Measurements from ENCODE around the gene PEMT. TPM values are rescaled to one million over a fixed set of nuclear protein-coding genes. Genes with fewer than 3 reads are reported as not detected.
A peak's percentile ranks its signal among the peaks of the same experiment; 100 is the strongest.
"Not testable (repeated sequence)": the region's sequence is repeated elsewhere in the genome, so short reads cannot be mapped to it uniquely, and the experiment has no call there.

Gene PEMT
- total and polyA plus RNA-seq, 2 donors (not counting 1 experiment from before 2014, with no cell fraction given) = 18.0 to 18.6 TPM

DNA sequence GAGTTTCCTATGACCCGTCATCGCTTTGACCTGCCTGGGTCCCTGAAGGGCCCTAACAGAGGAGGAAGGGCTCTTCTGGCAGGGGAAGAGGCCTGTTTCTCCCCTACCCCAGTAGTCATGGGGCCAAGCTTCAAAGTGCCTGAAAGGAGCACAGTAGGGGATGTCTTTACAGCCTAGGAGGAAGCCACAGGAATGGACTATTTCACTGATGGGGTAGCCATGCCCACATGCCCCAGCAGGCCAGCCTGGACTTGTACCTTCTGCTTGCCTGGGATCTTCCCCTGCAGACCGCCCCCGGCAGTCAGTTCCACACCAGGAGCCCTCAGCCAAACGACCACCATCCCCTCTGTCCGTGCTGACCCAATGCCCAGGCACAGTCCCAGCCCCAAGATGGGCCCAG lies 41.8 kb upstream of the PEMT start:
- Histone ChIP-seq H3K9ac (ENCODE audit: insufficient read depth, low read length) (no peak overlapping the region), H3K4me2 (ENCODE audit: extremely low read depth, insufficient read depth, low read length) (no peak overlapping the region), H3K9me3 (ENCODE audit: control insufficient read depth, insufficient read depth, low read depth, low read length) (no peaks in the 10 kb centered on the region), H3K27ac (ENCODE audit: insufficient read depth, low read length) (no peak overlapping the region), H2AFZ (ENCODE audit: low read length) (no peak overlapping the region), H3K79me2 (ENCODE audit: control insufficient read depth, insufficient read depth, low read length) (no peaks in the 10 kb centered on the region), H3K4me3 (replicated peaks in 1 of 4; ENCODE audit: control extremely low read depth in 1 of 4, insufficient read depth in 1 of 4, low read depth in 3 of 4, low read length in 4 of 4) (no peak overlapping the region), H3K36me3 (ENCODE audit: control insufficient read depth, insufficient read depth, low read length) (no peaks in the 10 kb centered on the region), H4K20me1 (ENCODE audit: control insufficient read depth, extremely low read depth, insufficient read depth, low read length) (no peaks in the 10 kb centered on the region), H3K27me3 (ENCODE audit: control insufficient read depth, insufficient read depth, low read length) (peaks cover 2% of the 10 kb centered on the region), H3K4me1 (ENCODE audit: control insufficient read depth, extremely low read depth, insufficient read depth, low read length) (no peaks in the 10 kb centered on the region)
- no peak for DNase-seq (ENCODE audit: low read depth in 2 of 2)
- TF ChIP-seq, protein P1, sequence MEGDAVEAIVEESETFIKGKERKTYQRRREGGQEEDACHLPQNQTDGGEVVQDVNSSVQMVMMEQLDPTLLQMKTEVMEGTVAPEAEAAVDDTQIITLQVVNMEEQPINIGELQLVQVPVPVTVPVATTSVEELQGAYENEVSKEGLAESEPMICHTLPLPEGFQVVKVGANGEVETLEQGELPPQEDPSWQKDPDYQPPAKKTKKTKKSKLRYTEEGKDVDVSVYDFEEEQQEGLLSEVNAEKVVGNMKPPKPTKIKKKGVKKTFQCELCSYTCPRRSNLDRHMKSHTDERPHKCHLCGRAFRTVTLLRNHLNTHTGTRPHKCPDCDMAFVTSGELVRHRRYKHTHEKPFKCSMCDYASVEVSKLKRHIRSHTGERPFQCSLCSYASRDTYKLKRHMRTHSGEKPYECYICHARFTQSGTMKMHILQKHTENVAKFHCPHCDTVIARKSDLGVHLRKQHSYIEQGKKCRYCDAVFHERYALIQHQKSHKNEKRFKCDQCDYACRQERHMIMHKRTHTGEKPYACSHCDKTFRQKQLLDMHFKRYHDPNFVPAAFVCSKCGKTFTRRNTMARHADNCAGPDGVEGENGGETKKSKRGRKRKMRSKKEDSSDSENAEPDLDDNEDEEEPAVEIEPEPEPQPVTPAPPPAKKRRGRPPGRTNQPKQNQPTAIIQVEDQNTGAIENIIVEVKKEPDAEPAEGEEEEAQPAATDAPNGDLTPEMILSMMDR (conservative IDR thresholded peaks at IDR 0.05 in 1 of 2, IDR thresholded peaks at IDR 0.05 in 1 of 2; ENCODE audit: low read depth in 1 of 2, low read length in 2 of 2) = no peak
- TF ChIP-seq EZH2 (IDR thresholded peaks at IDR 0.05; ENCODE audit: low read length, missing control alignments) = no peak

DNA sequence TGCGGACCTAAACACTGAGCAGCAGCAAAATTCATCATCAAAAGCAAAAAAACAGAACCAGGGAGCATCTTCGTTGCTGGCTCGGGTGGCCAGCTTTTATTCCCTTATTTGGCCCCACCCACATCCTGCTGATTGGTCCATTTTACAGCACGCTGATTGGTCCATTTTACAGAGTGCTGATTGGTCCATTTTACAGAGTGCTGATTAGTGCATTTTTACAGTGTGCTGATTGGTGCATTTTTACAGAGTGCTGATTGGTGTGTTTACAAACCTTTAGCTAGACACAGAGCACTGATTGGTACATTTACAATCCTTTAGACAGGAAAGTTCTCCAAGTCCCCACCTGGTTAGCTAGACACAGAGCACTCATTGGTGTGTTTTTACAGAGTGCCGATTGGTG lies 41.2 kb upstream of the PEMT start:
- not testable (repeated sequence) for H3K4me2 ChIP-seq (ENCODE audit: extremely low read depth, insufficient read depth, low read length); H3K79me2 ChIP-seq (ENCODE audit: control insufficient read depth, insufficient read depth, low read length); H3K4me3 ChIP-seq (replicated peaks in 1 of 4; ENCODE audit: control extremely low read depth in 1 of 4, insufficient read depth in 1 of 4, low read depth in 3 of 4, low read length in 4 of 4); H3K36me3 ChIP-seq (ENCODE audit: control insufficient read depth, insufficient read depth, low read length); H3K27ac ChIP-seq (ENCODE audit: insufficient read depth, low read length); H4K20me1 ChIP-seq (ENCODE audit: control insufficient read depth, extremely low read depth, insufficient read depth, low read length); H3K9ac ChIP-seq (ENCODE audit: insufficient read depth, low read length); H2AFZ ChIP-seq (ENCODE audit: low read length); H3K27me3 ChIP-seq (ENCODE audit: control insufficient read depth, insufficient read depth, low read length); H3K9me3 ChIP-seq (ENCODE audit: control insufficient read depth, insufficient read depth, low read depth, low read length); H3K4me1 ChIP-seq (ENCODE audit: control insufficient read depth, extremely low read depth, insufficient read depth, low read length); DNase-seq (ENCODE audit: low read depth in 2 of 2)

DNA sequence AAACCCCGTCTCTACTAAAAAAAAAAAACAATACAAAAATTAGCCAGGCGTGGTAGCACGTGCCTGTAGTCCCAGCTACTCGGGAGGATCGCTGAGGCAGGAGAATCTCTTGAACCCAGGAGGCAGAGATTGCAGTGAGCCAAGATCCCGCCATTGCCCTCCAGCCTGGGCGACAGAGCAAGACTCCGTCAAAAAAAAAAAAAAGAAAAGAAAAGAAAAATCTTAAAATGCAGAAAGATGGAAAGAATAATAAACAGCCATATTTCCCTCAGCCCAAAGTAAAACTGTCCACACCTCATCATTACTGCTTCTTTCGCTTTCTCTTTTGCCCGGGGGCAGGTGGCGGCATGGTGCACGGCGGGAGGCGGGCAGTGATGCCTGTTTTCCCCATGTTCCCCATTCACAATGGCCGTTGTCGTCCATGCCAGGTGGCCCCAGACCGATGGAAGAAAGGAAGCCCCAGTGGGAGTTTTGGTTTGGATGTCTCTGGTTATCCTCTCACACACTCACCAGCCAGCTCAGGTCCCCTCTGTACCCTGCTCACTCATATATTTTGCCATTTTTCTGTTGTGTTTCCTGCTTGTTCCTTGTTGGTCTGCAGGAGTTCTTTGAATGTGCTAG lies 37.0 kb upstream of the PEMT start:
- Histone ChIP-seq H3K4me2 (ENCODE audit: extremely low read depth, insufficient read depth, low read length) (peak overlapping the region; percentile 35), H3K79me2 (ENCODE audit: control insufficient read depth, insufficient read depth, low read length) (no peaks in the 10 kb centered on the region), H3K4me3 (replicated peaks in 1 of 4; ENCODE audit: control extremely low read depth in 1 of 4, insufficient read depth in 1 of 4, low read depth in 3 of 4, low read length in 4 of 4) (no peak overlapping the region), H2AFZ (ENCODE audit: low read length) (no peak overlapping the region), H3K27me3 (ENCODE audit: control insufficient read depth, insufficient read depth, low read length) (peaks cover 2% of the 10 kb centered on the region), H3K36me3 (ENCODE audit: control insufficient read depth, insufficient read depth, low read length) (no peaks in the 10 kb centered on the region), H3K27ac (ENCODE audit: insufficient read depth, low read length) (no peak overlapping the region), H4K20me1 (ENCODE audit: control insufficient read depth, extremely low read depth, insufficient read depth, low read length) (no peaks in the 10 kb centered on the region), H3K9me3 (ENCODE audit: control insufficient read depth, insufficient read depth, low read depth, low read length) (no peaks in the 10 kb centered on the region), H3K9ac (ENCODE audit: insufficient read depth, low read length) (no peak overlapping the region), H3K4me1 (ENCODE audit: control insufficient read depth, extremely low read depth, insufficient read depth, low read length) (no peaks in the 10 kb centered on the region)
- DNase-seq (ENCODE audit: low read depth in 2 of 2) = no peak
- TF ChIP-seq EZH2 (IDR thresholded peaks at IDR 0.05; ENCODE audit: low read length, missing control alignments) = no peak
- TF ChIP-seq, protein P1 (conservative IDR thresholded peaks at IDR 0.05 in 1 of 2, IDR thresholded peaks at IDR 0.05 in 1 of 2; ENCODE audit: low read depth in 1 of 2, low read length in 2 of 2) = no peak

Measured in fibroblast of lung (primary cell).